ENCODE results near the gene TRPM3. TPM values are rescaled to one million over a fixed set of nuclear protein-coding genes. Genes with fewer than 3 reads are reported as not detected.

TRPM3 gene
- total and polyA plus RNA-seq, 9 of the 15 experiments (the other 6 are each of a cell fraction or from before 2014, with no cell fraction given) = 0.04 TPM; not detected in 8

GRCh38 chr9:70563010-70563409 is 558.4 kb downstream of the TRPM3 start:
- in situ Hi-C loops (cut with MboI) = no loop called here
- intact Hi-C loops (cut with micrococcal nuclease) = no loop called here
- BruUV-seq (replicated peaks) = no TSS peak
- no peak overlapping the region for H3K4me2 ChIP-seq (ENCODE audit: insufficient read depth, low read length)
- ATAC-seq = no peak
- no peak overlapping the region for H3K9ac ChIP-seq (ENCODE audit: insufficient read depth in 1 of 2, low read depth in 2 of 2, low read length in 2 of 2)
- 28% methylated on average over 4 of the region's 4 CpGs for whole genome bisulfite sequencing (ENCODE audit: insufficient coverage, low coverage, missing lambda C conversion rate)
- no peak overlapping the region for H3K4me3 ChIP-seq
- no peaks in the 10 kb centered on the region for H3K9me3 ChIP-seq (replicated peaks; ENCODE audit: control insufficient read depth, insufficient read depth, low read depth, low read length)
- H3K4me1 ChIP-seq (replicated peaks in 1 of 2; ENCODE audit: control insufficient read depth in 2 of 2, insufficient read depth in 2 of 2, low read length in 2 of 2) = no peaks in the 10 kb centered on the region; a peak in 1 of 5 replicates
- peaks cover 0 to 5% of the 10 kb centered on the region in 2 experiments; a peak in 1 of 5 replicates for H3K27me3 ChIP-seq (ENCODE audit: control insufficient read depth in 2 of 2, insufficient read depth in 2 of 2, low read length in 2 of 2)
- no peaks in the 10 kb centered on the region for H3K36me3 ChIP-seq (ENCODE audit: control insufficient read depth, insufficient read depth, low read length)
- H3K79me2 ChIP-seq (ENCODE audit: control insufficient read depth, insufficient read depth, low read length) = no peaks in the 10 kb centered on the region
- no peaks in the 10 kb centered on the region for H4K20me1 ChIP-seq (replicated peaks; ENCODE audit: control insufficient read depth, insufficient read depth, low read length)
- H3K27ac ChIP-seq (ENCODE audit: extremely low read depth, low read depth, low read length) = no peak overlapping the region
- DNase-seq (ENCODE audit: extremely low read depth in 1 of 4, low spot score in 3 of 4) = no peak
- ChIA-PET CTCF (ENCODE audit: low intra/inter-chr PET ratio) (no interaction called here), POLR2A (no interaction called here)
- H2AFZ ChIP-seq (ENCODE audit: low read depth, low read length) = no peak overlapping the region
- no peaks in the 10 kb centered on the region for H3K9me1 ChIP-seq (ENCODE audit: control insufficient read depth, insufficient read depth, low read length)
- no peak for FAIRE-seq
- TF ChIP-seq ARID2 (IDR thresholded peaks at IDR 0.05) = no peak
- no peak for TF ChIP-seq HDAC6 (IDR thresholded peaks at IDR 0.05; ENCODE audit: low read depth, low read length)
- TF ChIP-seq ZMIZ1 (IDR thresholded peaks at IDR 0.05; ENCODE audit: low read depth in 2 of 2, low read length in 2 of 2) = no peak
- TF ChIP-seq TCF15 (CRISPR knock-in tag; IDR thresholded peaks at IDR 0.05) = no peak
- no peak for TF ChIP-seq ZNF79 (CRISPR knock-in tag; IDR thresholded peaks at IDR 0.05; ENCODE audit: low read depth)
- TF ChIP-seq IFI16 (CRISPR knock-in tag; IDR thresholded peaks at IDR 0.05) = no peak
- TF ChIP-seq ERF (CRISPR knock-in tag; IDR thresholded peaks at IDR 0.05) = no peak
- TF ChIP-seq ZNF384 (IDR thresholded peaks at IDR 0.05; ENCODE audit: low read depth, low read length) = no peak

All from K562 (cell line).